Tibial artery (tissue), 4 donors: ENCODE data around the gene UPF2.

Experiments
- DNase-seq, 2 donors: peaks; one replicate each; pipeline ENCODE4 v3.0.0-alpha.2; 2019
- H3K27ac ChIP-seq, 2 donors: fragments of 200-600 bp; sonication (generic) in 1 of 2; 1 replicate in 1 of 2; 2 replicates in 1 of 2; pipeline ENCODE4 v1.5.1; 2018 to 2019; ENCODE audit warnings: mild to moderate bottlenecking in 1 of 2
- H3K27me3 ChIP-seq, 2 donors: fragments of 200-600 bp; sonication (generic) in 1 of 2; one replicate each; pipeline versions ENCODE4 v1.5.1 to v1.6.0; 2016 to 2019
- H3K36me3 ChIP-seq, 3 donors: fragments of 200-600 bp; sonication (generic) in 2 of 3; one replicate each; pipeline ENCODE4 v1.5.1; 2016 to 2019; ENCODE audit warnings: mild to moderate bottlenecking in 2 of 3
- H3K4me1 ChIP-seq, 4 donors: fragments of 200-600 bp; sonication (generic) in 2 of 4; 1 replicate in 3 of 4; 2 replicates in 1 of 4; pipeline ENCODE4 v1.5.1; 2016 to 2019
- H3K4me3 ChIP-seq, 2 donors: fragments of 200-600 bp; sonication (generic) in 1 of 2; 1 replicate in 1 of 2; 2 replicates in 1 of 2; pipeline ENCODE4 v1.5.1; 2018 to 2019; ENCODE audit warnings: mild to moderate bottlenecking in 2 of 2
- H3K9me3 ChIP-seq, 3 donors: fragments of 200-600 bp; sonication (generic) in 1 of 3; one replicate each; pipeline ENCODE4 v1.5.1; 2016 to 2019
- CTCF ChIP-seq, 2 experiments: fragments of 200-600 bp in 1 of 2; fragments of 450-650 bp in 1 of 2; IDR thresholded peaks; one replicate each; pipeline ENCODE4 v1.5.1; 2017 to 2019; ENCODE audit warnings: antibody characterized with exemption in 2 of 2, mild to moderate bottlenecking in 1 of 2, moderate library complexity in 1 of 2
- intact Hi-C: fragments of 100-400 bp; cut with DNase I; formaldehyde crosslinking; loops from one replicate; pipeline ENCODE4 v1.15.0; 2023; ENCODE audit warnings: low total_unique reads

Gene UPF2

GRCh38 chr10:11881477-11882417 lies 160.9 kb downstream of the UPF2 start:
- no peaks in the 10 kb centered on the region for H3K4me1 ChIP-seq
- no peak overlapping the region for H3K27ac ChIP-seq
- no peak for TF ChIP-seq CTCF (IDR thresholded peaks at IDR 0.05)
- H3K4me3 ChIP-seq, result no peak overlapping the region
- DNase-seq, result no peak
- H3K9me3 ChIP-seq, result no peaks in the 10 kb centered on the region
- no peaks in the 10 kb centered on the region for H3K36me3 ChIP-seq
- intact Hi-C loops, result no loop called here
- no peaks in the 10 kb centered on the region for H3K27me3 ChIP-seq

- Histone ChIP-seq H3K27me3 (no peaks in the 10 kb centered on the region), H3K36me3 (no peaks in the 10 kb centered on the region), H3K9me3 (no peaks in the 10 kb centered on the region), H3K4me3 (no peak overlapping the region), H3K4me1 (peaks cover 0 to 2% (median 1%) of the 10 kb centered on the region in 4 donors), H3K27ac (no peak overlapping the region)
- no peak for DNase-seq
- intact Hi-C loops, result no loop called here
- TF ChIP-seq CTCF (IDR thresholded peaks at IDR 0.05), result no peak
Observed at GRCh38 chr10:11881030-11881476, 161.6 kb downstream of the UPF2 start.

- Histone ChIP-seq H3K36me3 (no peaks in the 10 kb centered on the region), H3K27me3 (no peaks in the 10 kb centered on the region), H3K27ac (no peak overlapping the region), H3K4me3 (no peak overlapping the region), H3K4me1 (peaks cover 0 to 9% (median 8%) of the 10 kb centered on the region in 4 donors), H3K9me3 (no peaks in the 10 kb centered on the region)
- intact Hi-C loops, result no loop called here
- TF ChIP-seq CTCF (IDR thresholded peaks at IDR 0.05), result no peak
- DNase-seq, result no peak
Observed at GRCh38 chr10:11880151-11881029, 162.2 kb downstream of the UPF2 start.

GRCh38 chr10:11879387-11880094 lies 163.1 kb downstream of the UPF2 start:
- intact Hi-C loops, result no loop called here
- H3K27me3 ChIP-seq, result no peaks in the 10 kb centered on the region
- H3K4me1 ChIP-seq, result peaks cover 0 to 16% (median 12%) of the 10 kb centered on the region in 4 donors
- DNase-seq, result no peak
- no peak overlapping the region for H3K4me3 ChIP-seq
- no peaks in the 10 kb centered on the region for H3K36me3 ChIP-seq
- no peak overlapping the region for H3K27ac ChIP-seq
- no peak for TF ChIP-seq CTCF (IDR thresholded peaks at IDR 0.05)
- H3K9me3 ChIP-seq, result no peaks in the 10 kb centered on the region

- Histone ChIP-seq H3K4me1 (peaks cover 0 to 16% (median 12%) of the 10 kb centered on the region in 4 donors), H3K9me3 (no peaks in the 10 kb centered on the region), H3K4me3 (no peak overlapping the region), H3K27me3 (no peaks in the 10 kb centered on the region), H3K27ac (no peak overlapping the region), H3K36me3 (no peaks in the 10 kb centered on the region)
- intact Hi-C loops, result no loop called here
- no peak for TF ChIP-seq CTCF (IDR thresholded peaks at IDR 0.05)
- DNase-seq, result no peak
Observed at GRCh38 chr10:11878776-11879175, 163.8 kb downstream of the UPF2 start.
